ENCODE results near the gene DGCR2.

DNA sequence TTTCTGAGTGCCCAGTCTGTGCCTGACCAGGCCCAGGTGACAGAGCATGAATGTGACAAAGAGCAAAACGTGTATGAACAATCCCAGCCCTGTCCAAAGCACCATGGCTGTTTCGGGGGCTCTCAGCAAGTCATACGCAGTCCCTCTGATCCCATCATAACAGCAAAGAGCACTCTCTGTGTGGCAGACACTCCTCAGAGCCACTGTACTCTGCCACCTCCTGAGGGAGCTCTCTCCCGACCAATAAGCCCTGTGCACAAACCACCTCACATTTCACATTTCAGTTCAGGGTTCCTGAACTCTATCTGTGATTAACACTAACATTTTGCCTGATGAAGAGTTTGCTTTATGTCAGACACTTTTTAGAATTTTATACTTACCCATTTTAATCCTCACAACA is 6.6 kb downstream of the DGCR2 start:
- no peak for TF ChIP-seq LARP7 (IDR thresholded peaks at IDR 0.05)
- no peak for TF ChIP-seq POLR2A (IDR thresholded peaks at IDR 0.05; ENCODE audit: low read depth, low read length)
- TF ChIP-seq CREB1 (IDR thresholded peaks at IDR 0.05; ENCODE audit: low read depth): no peak
